Erythroblast (primary cell): Measurements from ENCODE around the gene WNK4.

Experiments used
- GATA1 ChIP-seq: IDR thresholded peaks from 2 replicates; pipeline ENCODE4 v1.6.1; 2011; ENCODE audit warnings: low read depth, mild to moderate bottlenecking, control low read depth, low read length, moderate library complexity
- POLR2A ChIP-seq: IDR thresholded peaks from 2 replicates; pipeline ENCODE4 v1.6.1; 2011; ENCODE audit warnings: mild to moderate bottlenecking, low read length

DNA sequence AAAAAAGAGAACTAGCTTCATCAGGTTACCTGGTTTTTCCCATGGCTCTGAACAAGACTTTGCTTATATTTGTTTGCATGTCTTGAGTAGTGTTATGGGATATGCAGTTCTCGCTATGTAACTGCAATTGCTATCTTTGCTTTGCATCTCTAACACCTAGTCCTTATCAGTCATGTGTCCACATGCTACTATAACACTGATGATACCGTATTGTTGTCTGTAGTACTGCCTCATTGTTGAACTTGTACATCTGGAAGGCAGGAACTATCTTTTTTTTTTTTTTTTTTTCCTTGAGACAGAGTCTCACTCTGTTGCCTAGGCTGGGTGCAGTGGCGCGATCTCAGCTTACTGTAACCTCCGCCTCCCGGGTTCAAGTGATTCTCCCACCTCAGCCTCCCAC lies 55.3 kb downstream of the WNK4 start:
- TF ChIP-seq POLR2A (no peak), GATA1 (no peak)
